Activated B cell treated with CpG ODN at 0.5 μM for 24 hours (primary cell): ENCODE data around the gene PLA2G3. TPM values are rescaled to one million over a fixed set of nuclear protein-coding genes. Genes with fewer than 3 reads are reported as not detected.

Experiments
- ATAC-seq: fragments of 200-7000 bp; cut with Tn5 transposase; one replicate; pipeline ENCODE4 v1.10.0; 2021; ENCODE audit warnings: low read depth, mild to moderate bottlenecking, moderate library complexity
- CTCF ChIA-PET: fragments of 350-600 bp; sonication (Branson Sonifier 250); formaldehyde crosslinking; loops from one replicate; lab custom pipeline; 2021; ENCODE audit warnings: antibody characterized with exemption; lab: Charles Lee
- POLR2A ChIA-PET: fragments of 350-600 bp; sonication (Branson Sonifier 250); formaldehyde crosslinking; loops from one replicate; lab custom pipeline; 2021; ENCODE audit warnings: antibody characterized with exemption; lab: Charles Lee
- DNase-seq: peaks from one replicate; pipeline ENCODE4 v3.0.0; 2022
- H3K27ac Mint-ChIP-seq: one replicate; pipeline ENCODE4 v1.8.0; 2020; ENCODE audit warnings: mixed read lengths
- H3K27me3 Mint-ChIP-seq: one replicate; pipeline ENCODE4 v1.8.0; 2021; ENCODE audit warnings: mixed read lengths
- H3K36me3 Mint-ChIP-seq: one replicate; pipeline ENCODE4 v1.8.0; 2021; ENCODE audit warnings: low read depth, mixed read lengths
- H3K4me1 Mint-ChIP-seq: one replicate; pipeline ENCODE4 v1.8.0; 2021; ENCODE audit warnings: mixed read lengths
- H3K4me3 Mint-ChIP-seq: one replicate; pipeline ENCODE4 v1.8.0; 2020; ENCODE audit warnings: mild to moderate bottlenecking, mixed read lengths
- H3K9me3 Mint-ChIP-seq: one replicate; pipeline ENCODE4 v1.8.0; 2020; ENCODE audit warnings: mixed read lengths
- CTCF ChIP-seq: fragments of 200-600 bp; IDR thresholded peaks from one replicate; pipeline ENCODE4 v1.8.0; 2022; ENCODE audit warnings: antibody characterized with exemption, mild to moderate bottlenecking
- intact Hi-C: fragments of 100-400 bp; cut with micrococcal nuclease; formaldehyde crosslinking; loops from one replicate; pipeline ENCODE4 v1.15.1; 2024
- total RNA-seq: library from RNA; stranded (reverse); gene quantifications from 2 replicates; pipeline ENCODE4 v1.2.3, GENCODE V29; 2022

PLA2G3 gene
- total RNA-seq, 1 donor from 2014 or later, result not detected

- DNase-seq, result no peak
- no peak for TF ChIP-seq CTCF
- no peaks in the 10 kb centered on the region for H3K9me3 Mint-ChIP-seq
- H3K4me3 Mint-ChIP-seq, result no peak overlapping the region
- ChIA-PET CTCF (interaction anchor here (0.9 to 1.6 kb wide), 2 partner anchors 11 to 461 kb away, joined by 3 to 7 read pairs; no protein-coding TSS in a partner anchor), POLR2A (interaction anchor here (0.5 kb wide), 1 partner anchor 15 kb away, joined by 6 read pairs; no protein-coding TSS in a partner anchor)
- H3K36me3 Mint-ChIP-seq, result no peaks in the 10 kb centered on the region
- H3K27ac Mint-ChIP-seq, result no peak overlapping the region
- no peak for ATAC-seq
- H3K27me3 Mint-ChIP-seq, result no peaks in the 10 kb centered on the region
- intact Hi-C loops, result no loop called here
- peaks cover 1% of the 10 kb centered on the region for H3K4me1 Mint-ChIP-seq
These were observed 44.6 kb downstream of the PLA2G3 start for GRCh38 chr22:31095637-31096249.

DNA sequence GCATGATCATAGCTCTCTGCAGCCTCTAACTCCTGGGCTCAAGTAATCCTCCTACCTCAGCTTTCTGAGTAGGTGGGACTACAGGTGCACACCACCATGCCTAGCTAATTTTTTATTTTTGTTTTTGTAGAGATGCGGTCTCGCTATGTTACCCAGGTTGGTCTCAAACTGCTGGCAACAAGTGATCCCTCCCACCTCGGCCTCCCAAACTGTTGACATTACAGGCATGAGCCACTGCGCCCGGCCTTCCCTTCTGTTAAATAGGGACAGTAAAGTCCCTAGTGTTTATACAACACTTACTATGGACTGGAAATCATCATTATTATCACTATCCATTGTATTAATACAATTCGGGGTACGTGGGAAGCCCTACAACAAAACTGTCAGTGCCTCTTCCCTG lies 45.6 kb downstream of the PLA2G3 start:
- Mint-ChIP-seq H3K9me3 (no peaks in the 10 kb centered on the region), H3K27ac (no peak overlapping the region), H3K4me1 (peaks cover 8% of the 10 kb centered on the region), H3K36me3 (no peaks in the 10 kb centered on the region), H3K4me3 (no peak overlapping the region), H3K27me3 (no peaks in the 10 kb centered on the region)
- DNase-seq, result no peak
- CTCF ChIA-PET, result no interaction called here
- intact Hi-C loops, result no loop called here
- no peak for TF ChIP-seq CTCF
- no peak for ATAC-seq
- POLR2A ChIA-PET, result no interaction called here

DNA sequence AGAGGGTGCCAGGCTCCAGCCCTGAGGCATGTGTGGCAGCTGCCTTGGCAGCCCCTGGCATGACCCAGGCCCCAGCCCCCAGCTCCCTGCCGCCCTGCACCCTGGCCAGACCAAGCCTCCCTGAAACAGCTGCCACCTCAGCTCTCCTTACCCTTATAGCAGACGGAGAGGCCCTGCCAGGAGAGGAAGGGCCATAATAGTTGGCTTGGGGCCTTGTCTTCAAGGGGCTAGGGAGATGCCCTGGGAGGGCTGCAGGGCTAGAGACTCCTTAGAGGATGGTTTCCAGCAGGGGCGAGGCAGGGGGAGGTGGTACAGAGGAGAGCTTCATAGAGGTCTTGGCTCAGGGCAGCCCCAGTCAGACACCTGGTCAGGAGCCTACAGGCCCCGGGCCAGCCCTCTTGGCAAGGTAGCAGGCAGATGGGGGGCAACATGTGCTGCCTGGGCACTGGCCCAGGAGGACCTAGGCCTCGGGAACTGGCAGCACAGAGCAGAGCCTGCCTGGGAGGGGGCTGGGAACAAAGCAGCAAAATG lies 46.2 kb downstream of the PLA2G3 start:
- ATAC-seq, result no peak
- POLR2A ChIA-PET, result no interaction called here

GRCh38 chr22:31093086-31093850 lies 47.0 kb downstream of the PLA2G3 start:
- no peaks in the 10 kb centered on the region for H3K36me3 Mint-ChIP-seq
- no peak for TF ChIP-seq CTCF
- no peak overlapping the region for H3K4me3 Mint-ChIP-seq
- ChIA-PET CTCF (interaction anchor here (1.6 kb wide), 1 partner anchor 118 kb away, joined by 4 read pairs; no protein-coding TSS in a partner anchor), POLR2A (no interaction called here)
- H3K27me3 Mint-ChIP-seq, result no peaks in the 10 kb centered on the region
- no peaks in the 10 kb centered on the region for H3K9me3 Mint-ChIP-seq
- no peak overlapping the region for H3K27ac Mint-ChIP-seq
- ATAC-seq (no peak), DNase-seq (no peak)
- intact Hi-C loops, result no loop called here
- peaks cover 22% of the 10 kb centered on the region for H3K4me1 Mint-ChIP-seq

More for the DNA sequence above, 46.2 kb downstream of the PLA2G3 start:
- intact Hi-C loops, result no loop called here
- Mint-ChIP-seq H3K27ac (no peak overlapping the region), H3K27me3 (no peaks in the 10 kb centered on the region), H3K4me1 (peaks cover 15% of the 10 kb centered on the region), H3K9me3 (no peaks in the 10 kb centered on the region), H3K36me3 (no peaks in the 10 kb centered on the region), H3K4me3 (no peak overlapping the region)
- no peak for DNase-seq
- CTCF ChIA-PET, result interaction anchor here (1.6 kb wide), 1 partner anchor 117 kb away, joined by 4 read pairs; no protein-coding TSS in a partner anchor
- TF ChIP-seq CTCF, result no peak

DNA sequence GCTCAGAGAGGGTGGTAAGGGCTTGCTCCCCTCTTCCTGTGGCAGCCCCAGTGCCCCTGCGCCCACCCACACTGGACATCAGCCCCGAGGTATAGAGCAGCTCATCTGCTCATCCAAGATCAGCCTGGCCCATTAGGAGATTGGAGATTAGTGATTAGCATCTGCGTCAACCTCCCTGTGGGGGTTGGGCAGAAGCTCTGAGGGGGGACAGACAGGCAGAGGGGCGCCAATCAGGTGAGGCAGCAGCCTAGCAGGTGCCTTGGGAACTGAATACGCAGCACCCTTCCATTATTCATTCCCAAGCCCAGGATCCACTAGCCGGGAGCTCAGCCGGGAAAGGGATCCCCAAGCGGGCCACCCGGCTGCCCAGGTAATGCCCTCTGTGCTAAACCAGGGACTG lies 48.1 kb downstream of the PLA2G3 start:
- no peaks in the 10 kb centered on the region for H3K9me3 Mint-ChIP-seq
- no peak overlapping the region for H3K27ac Mint-ChIP-seq
- no peaks in the 10 kb centered on the region for H3K36me3 Mint-ChIP-seq
- H3K4me1 Mint-ChIP-seq, result peaks cover 22% of the 10 kb centered on the region
- POLR2A ChIA-PET, result interaction anchor here (1.1 kb wide), 1 partner anchor 16 kb away, joined by 3 read pairs; no protein-coding TSS in a partner anchor
- TF ChIP-seq CTCF, result no peak
- intact Hi-C loops, result no loop called here
- CTCF ChIA-PET, result no interaction called here
- no peak for DNase-seq
- ATAC-seq, result no peak
- no peak overlapping the region for H3K4me3 Mint-ChIP-seq
- no peaks in the 10 kb centered on the region for H3K27me3 Mint-ChIP-seq
